OCI-LY7 (cell line): ENCODE data around the gene KIF1B.

ENCODE experiments used
- EZH2phosphoT487 ChIP-seq: fragments of 200-600 bp; sonication (generic); IDR thresholded peaks from 2 replicates; pipeline ENCODE4 v1.6.1; 2018; ENCODE audit warnings: low read depth, borderline replicate concordance, mild to moderate bottlenecking, mixed run types, antibody characterized with exemption, low read length, moderate library complexity, mixed read lengths
- TF ChIP-seq, protein P1 (sequence below): fragments of 200-600 bp; sonication (generic); conservative IDR thresholded peaks from 2 replicates; pipeline ENCODE4 v1.5.1; 2014; ENCODE audit warnings: mild to moderate bottlenecking, antibody characterized with exemption, low read length, moderate library complexity, mixed read lengths

DNA sequence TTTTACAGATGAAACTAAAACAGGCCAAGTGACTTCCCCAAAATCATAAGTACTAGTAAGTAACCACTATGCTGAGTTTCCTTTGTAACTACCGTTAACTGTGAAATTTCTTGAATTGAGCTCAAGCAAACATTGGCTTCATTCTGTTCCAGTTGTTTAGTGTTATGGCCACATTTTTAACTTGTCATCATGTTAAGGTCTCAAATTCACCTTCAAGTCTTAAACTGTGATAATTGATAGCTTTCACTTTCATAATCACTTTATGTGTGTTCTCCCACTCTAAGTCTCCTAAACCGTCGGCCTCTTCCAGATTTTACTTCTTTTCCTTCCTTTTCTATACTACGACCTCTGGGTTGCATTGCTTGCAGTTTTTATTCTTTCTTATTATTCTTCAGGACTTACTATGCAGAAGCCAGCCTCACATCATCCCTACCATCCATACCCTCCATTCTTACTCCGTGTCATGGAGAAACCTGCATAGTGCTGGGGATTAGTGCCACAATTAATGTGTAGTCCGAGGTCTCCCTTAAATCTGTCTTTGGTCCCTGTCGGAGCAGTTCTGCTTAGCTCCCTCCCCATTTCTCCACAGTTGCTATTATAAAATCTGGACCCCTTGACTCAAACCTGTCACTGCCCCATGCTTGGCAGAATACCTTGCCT is 5.8 kb downstream of the KIF1B start:
- TF ChIP-seq, protein P1, sequence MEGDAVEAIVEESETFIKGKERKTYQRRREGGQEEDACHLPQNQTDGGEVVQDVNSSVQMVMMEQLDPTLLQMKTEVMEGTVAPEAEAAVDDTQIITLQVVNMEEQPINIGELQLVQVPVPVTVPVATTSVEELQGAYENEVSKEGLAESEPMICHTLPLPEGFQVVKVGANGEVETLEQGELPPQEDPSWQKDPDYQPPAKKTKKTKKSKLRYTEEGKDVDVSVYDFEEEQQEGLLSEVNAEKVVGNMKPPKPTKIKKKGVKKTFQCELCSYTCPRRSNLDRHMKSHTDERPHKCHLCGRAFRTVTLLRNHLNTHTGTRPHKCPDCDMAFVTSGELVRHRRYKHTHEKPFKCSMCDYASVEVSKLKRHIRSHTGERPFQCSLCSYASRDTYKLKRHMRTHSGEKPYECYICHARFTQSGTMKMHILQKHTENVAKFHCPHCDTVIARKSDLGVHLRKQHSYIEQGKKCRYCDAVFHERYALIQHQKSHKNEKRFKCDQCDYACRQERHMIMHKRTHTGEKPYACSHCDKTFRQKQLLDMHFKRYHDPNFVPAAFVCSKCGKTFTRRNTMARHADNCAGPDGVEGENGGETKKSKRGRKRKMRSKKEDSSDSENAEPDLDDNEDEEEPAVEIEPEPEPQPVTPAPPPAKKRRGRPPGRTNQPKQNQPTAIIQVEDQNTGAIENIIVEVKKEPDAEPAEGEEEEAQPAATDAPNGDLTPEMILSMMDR, result no peak
- no peak for TF ChIP-seq EZH2phosphoT487
